Measurements from ENCODE around the gene PDGFC.
A peak's percentile ranks its signal among the peaks of the same experiment; 100 is the strongest.

The PDGFC gene

GRCh38 chr4:156958276-156959074 lies 13.1 kb downstream of the PDGFC start:
- TF ChIP-seq CTCF (IDR thresholded peaks at IDR 0.05): no peak
- no peak for DNase-seq (ENCODE audit: low spot score)
- Histone ChIP-seq H3K4me3 (no peak overlapping the region), H3K27ac (peak overlapping the region in 1 of 2 donors; percentile 46)

GRCh38 chr4:156957556-156957955 lies 14.0 kb downstream of the PDGFC start:
- DNase-seq (ENCODE audit: low spot score): no peak
- no peak for TF ChIP-seq CTCF (IDR thresholded peaks at IDR 0.05)
- no peak overlapping the region for H3K27ac ChIP-seq
- H3K4me3 ChIP-seq: no peak overlapping the region

GRCh38 chr4:156956826-156957368 lies 14.7 kb downstream of the PDGFC start:
- peak overlapping the region in 1 of 2 donors; percentile 4 for H3K27ac ChIP-seq
- no peak for DNase-seq (ENCODE audit: low spot score)
- TF ChIP-seq CTCF (IDR thresholded peaks at IDR 0.05): no peak
- no peak overlapping the region for H3K4me3 ChIP-seq

- Histone ChIP-seq H3K27ac (peak overlapping the region in 1 of 2 donors; percentile 17), H3K4me3 (no peak overlapping the region)
- no peak for DNase-seq (ENCODE audit: low spot score)
- TF ChIP-seq CTCF (IDR thresholded peaks at IDR 0.05): no peak
Measured at GRCh38 chr4:156956359-156956758, 15.2 kb downstream of the PDGFC start.

- Histone ChIP-seq H3K27ac (peak overlapping the region in 1 of 2 donors; percentile 64), H3K4me3 (no peak overlapping the region)
- TF ChIP-seq CTCF (IDR thresholded peaks at IDR 0.05): no peak
- no peak for DNase-seq (ENCODE audit: low spot score)
Measured at GRCh38 chr4:156954587-156954986, 17.0 kb downstream of the PDGFC start.

GRCh38 chr4:156953951-156954350 lies 17.6 kb downstream of the PDGFC start:
- Histone ChIP-seq H3K4me3 (peak overlapping the region; percentile 13), H3K27ac (peak overlapping the region; percentile 16 to 55)
- TF ChIP-seq CTCF (IDR thresholded peaks at IDR 0.05): no peak
- no peak for DNase-seq (ENCODE audit: low spot score)

GRCh38 chr4:156953001-156953400 lies 18.6 kb downstream of the PDGFC start:
- no peak for DNase-seq (ENCODE audit: low spot score)
- no peak for TF ChIP-seq CTCF (IDR thresholded peaks at IDR 0.05)
- peak overlapping the region in 1 of 2 donors; percentile 16 for H3K27ac ChIP-seq
- H3K4me3 ChIP-seq: no peak overlapping the region
